ENCODE measurements around the gene MYL6B.
"Not testable (repeated sequence)": the region's sequence is repeated elsewhere in the genome, so short reads cannot be mapped to it uniquely, and the experiment has no call there.

MYL6B gene

DNA sequence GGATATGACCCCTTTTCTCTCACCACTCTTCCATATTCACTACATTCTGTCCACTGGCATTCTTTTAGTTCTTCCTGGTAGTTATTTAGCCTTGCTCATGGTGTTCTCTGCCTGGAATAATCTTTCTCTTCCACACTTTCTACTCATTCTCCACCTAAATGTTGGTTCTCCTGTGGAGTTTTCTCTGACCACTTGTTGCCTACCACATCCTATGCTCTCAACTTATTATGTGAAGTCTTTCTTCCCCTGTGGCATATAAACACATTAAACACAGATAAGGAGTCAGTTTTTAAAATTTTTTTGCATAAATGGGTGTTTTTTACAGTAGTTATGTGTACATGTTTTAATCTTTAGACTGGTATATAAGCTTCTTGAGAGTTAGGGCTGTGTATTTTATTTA lies 40.2 kb downstream of the MYL6B start:
- Histone ChIP-seq H3K9ac (ENCODE audit: low read depth, low read length) (no peak overlapping the region), H3K4me1 (ENCODE audit: insufficient read depth, low read length) (peaks cover 4% of the 10 kb centered on the region; the same call in 1 of the 2 replicates), H3K36me3 (ENCODE audit: insufficient read depth, low read length) (no peaks in the 10 kb centered on the region), H3K9me3 (ENCODE audit: control insufficient read depth, insufficient read depth, low read length) (no peaks in the 10 kb centered on the region)

DNA sequence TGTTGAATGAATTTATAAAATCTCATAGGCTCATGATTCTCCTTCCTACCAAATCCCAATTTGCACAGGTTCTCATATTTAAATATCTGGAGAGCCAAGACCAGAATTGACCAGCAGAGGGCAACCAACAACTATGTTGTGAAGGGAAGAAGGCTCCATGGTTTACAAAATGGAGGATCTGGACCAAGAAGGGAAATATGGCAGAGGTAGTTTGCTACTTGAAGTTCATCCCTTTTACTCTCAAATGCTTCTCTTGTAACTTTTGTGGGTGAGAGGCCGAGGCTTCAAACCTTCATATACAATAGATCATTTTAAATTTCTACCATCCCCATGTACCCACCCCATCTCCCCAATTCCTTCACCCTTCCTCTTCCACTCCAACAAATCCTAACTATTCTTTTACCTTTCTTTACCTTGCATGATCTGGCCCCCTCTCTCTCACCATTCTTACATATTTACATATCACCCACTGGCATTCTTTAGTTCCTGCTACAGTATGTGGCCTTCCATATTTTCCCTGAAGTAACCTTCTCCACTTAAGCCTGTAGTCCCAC lies 40.7 kb downstream of the MYL6B start:
- Histone ChIP-seq H3K9me3 (ENCODE audit: control insufficient read depth, insufficient read depth, low read length) (no peaks in the 10 kb centered on the region), H3K4me1 (ENCODE audit: insufficient read depth, low read length) (peaks cover 2% of the 10 kb centered on the region; the same call in 1 of the 2 replicates), H3K36me3 (ENCODE audit: insufficient read depth, low read length) (no peaks in the 10 kb centered on the region), H3K9ac (ENCODE audit: low read depth, low read length) (no peak overlapping the region)

- H3K9me3 ChIP-seq (ENCODE audit: control insufficient read depth, insufficient read depth, low read length); H3K36me3 ChIP-seq (ENCODE audit: insufficient read depth, low read length); H3K4me1 ChIP-seq (ENCODE audit: insufficient read depth, low read length); H3K9ac ChIP-seq (ENCODE audit: low read depth, low read length): not testable (repeated sequence)
Observed at GRCh38 chr12:56196818-56197550, 44.6 kb downstream of the MYL6B start.

GRCh38 chr12:56197921-56198635 lies 45.7 kb downstream of the MYL6B start:
- Histone ChIP-seq H3K9ac (ENCODE audit: low read depth, low read length) (no peak overlapping the region), H3K9me3 (ENCODE audit: control insufficient read depth, insufficient read depth, low read length) (no peaks in the 10 kb centered on the region), H3K4me1 (ENCODE audit: insufficient read depth, low read length) (peaks cover 9% of the 10 kb centered on the region; the same call in 1 of the 2 replicates)

GRCh38 chr12:56198836-56199235 lies 46.4 kb downstream of the MYL6B start:
- Histone ChIP-seq H3K36me3 (ENCODE audit: insufficient read depth, low read length) (no peaks in the 10 kb centered on the region), H3K9me3 (ENCODE audit: control insufficient read depth, insufficient read depth, low read length) (no peaks in the 10 kb centered on the region), H3K4me1 (ENCODE audit: insufficient read depth, low read length) (peaks cover 9% of the 10 kb centered on the region; the same call in 1 of the 2 replicates), H3K9ac (ENCODE audit: low read depth, low read length) (no peak overlapping the region)

More at GRCh38 chr12:56197921-56198635, 45.7 kb downstream of the MYL6B start:
- H3K36me3 ChIP-seq (ENCODE audit: insufficient read depth, low read length), result no peaks in the 10 kb centered on the region

DNA sequence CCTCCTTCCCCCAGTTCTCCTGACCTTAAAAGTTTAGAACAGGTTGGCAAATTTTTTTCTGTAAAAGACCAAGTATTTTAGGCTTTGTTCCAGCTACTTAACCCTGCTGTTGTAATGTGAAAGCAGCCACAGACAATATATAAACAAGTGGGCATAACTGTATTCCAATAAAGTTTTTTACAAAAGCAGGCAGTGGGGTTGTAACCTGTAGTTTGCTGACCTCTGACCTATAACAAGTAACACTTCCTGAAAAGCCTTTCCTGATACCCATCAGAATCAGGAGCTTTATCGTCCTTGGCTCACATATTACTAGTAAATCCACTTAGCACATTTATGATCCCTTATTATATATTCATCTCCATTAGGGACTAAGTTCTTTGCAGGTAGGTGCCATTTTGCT lies 50.0 kb downstream of the MYL6B start:
- peaks cover 8% of the 10 kb centered on the region; the same call in 1 of the 2 replicates for H3K36me3 ChIP-seq (ENCODE audit: insufficient read depth, low read length)
- no peak overlapping the region for H3K9ac ChIP-seq (ENCODE audit: low read depth, low read length)
- no peaks in the 10 kb centered on the region for H3K9me3 ChIP-seq (ENCODE audit: control insufficient read depth, insufficient read depth, low read length)
- H3K4me1 ChIP-seq (ENCODE audit: insufficient read depth, low read length), result peaks cover 9% of the 10 kb centered on the region; the same call in 1 of the 2 replicates

DNA sequence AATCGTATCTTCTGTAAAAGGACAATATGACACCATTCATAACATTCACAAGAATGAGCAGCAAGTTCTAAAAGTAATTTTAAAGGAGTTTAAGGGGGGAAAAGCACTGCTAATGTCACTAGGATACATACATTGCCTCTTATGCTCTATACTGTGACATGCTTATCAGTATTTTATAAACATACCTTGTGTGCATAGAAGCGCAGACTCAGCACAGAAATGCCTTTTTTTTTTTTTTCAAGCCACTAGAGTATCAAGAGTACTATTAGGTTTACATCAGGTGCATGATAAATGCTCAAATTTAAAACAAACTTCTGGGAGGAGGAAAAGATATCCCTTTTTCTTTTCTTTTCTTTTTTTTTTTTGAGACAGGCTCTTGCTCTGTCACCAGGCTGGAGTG lies 50.5 kb downstream of the MYL6B start:
- no peaks in the 10 kb centered on the region for H3K9me3 ChIP-seq (ENCODE audit: control insufficient read depth, insufficient read depth, low read length)
- H3K9ac ChIP-seq (ENCODE audit: low read depth, low read length), result no peak overlapping the region
- H3K4me1 ChIP-seq (ENCODE audit: insufficient read depth, low read length), result peaks cover 9% of the 10 kb centered on the region; the same call in 1 of the 2 replicates
- peaks cover 8% of the 10 kb centered on the region; the same call in 1 of the 2 replicates for H3K36me3 ChIP-seq (ENCODE audit: insufficient read depth, low read length)

GRCh38 chr12:56204275-56204674 lies 51.9 kb downstream of the MYL6B start:
- Histone ChIP-seq H3K9me3 (ENCODE audit: control insufficient read depth, insufficient read depth, low read length) (no peaks in the 10 kb centered on the region), H3K9ac (ENCODE audit: low read depth, low read length) (no peak overlapping the region), H3K36me3 (ENCODE audit: insufficient read depth, low read length) (peaks cover 8% of the 10 kb centered on the region; the same call in 1 of the 2 replicates), H3K4me1 (ENCODE audit: insufficient read depth, low read length) (no peaks in the 10 kb centered on the region)

DNA sequence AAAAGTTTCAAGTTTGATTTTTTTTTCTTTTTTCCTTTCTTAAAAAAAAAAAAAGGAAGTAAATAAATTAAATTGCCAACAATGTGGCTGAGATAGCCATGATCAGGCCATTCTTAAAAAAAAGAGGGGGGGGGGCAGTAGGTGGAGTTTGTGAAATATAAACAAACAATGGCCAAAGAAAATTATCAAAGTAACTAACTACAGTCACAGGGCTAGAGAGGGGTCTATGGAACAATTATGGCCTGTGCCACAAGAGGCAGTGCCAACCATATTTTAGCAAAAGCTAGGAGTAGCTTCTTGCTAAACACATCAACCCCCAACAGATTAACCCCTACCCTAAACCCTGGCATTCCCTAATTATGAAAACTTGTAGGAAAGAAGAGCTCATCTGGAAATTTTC lies 53.1 kb downstream of the MYL6B start:
- Histone ChIP-seq H3K9ac (ENCODE audit: low read depth, low read length) (no peak overlapping the region), H3K36me3 (ENCODE audit: insufficient read depth, low read length) (peaks cover 15% of the 10 kb centered on the region; the same call in 1 of the 2 replicates), H3K4me1 (ENCODE audit: insufficient read depth, low read length) (no peaks in the 10 kb centered on the region)

GRCh38 chr12:56206452-56207166 lies 54.2 kb downstream of the MYL6B start:
- Histone ChIP-seq H3K36me3 (ENCODE audit: insufficient read depth, low read length) (peaks cover 17% of the 10 kb centered on the region; the same call in 1 of the 2 replicates), H3K4me1 (ENCODE audit: insufficient read depth, low read length) (no peaks in the 10 kb centered on the region)

More for the DNA sequence above, 53.1 kb downstream of the MYL6B start:
- no peaks in the 10 kb centered on the region for H3K9me3 ChIP-seq (ENCODE audit: control insufficient read depth, insufficient read depth, low read length)

More at GRCh38 chr12:56206452-56207166, 54.2 kb downstream of the MYL6B start:
- H3K9me3 ChIP-seq (ENCODE audit: control insufficient read depth, insufficient read depth, low read length), result no peaks in the 10 kb centered on the region
- no peak overlapping the region for H3K9ac ChIP-seq (ENCODE audit: low read depth, low read length)

All from ES-I3 (cell line).